GM19324 (cell line): ENCODE results near the gene ERCC2.

Experiments used
- ATAC-seq: cut with Tn5 transposase; IDR thresholded peaks from one replicate; pipeline ENCODE4 v1.9.1; 2021; ENCODE audit warnings: mild to moderate bottlenecking, moderate library complexity; ENCODE audit not compliant: unreplicated experiment, low FRiP score

Gene ERCC2

GRCh38 chr19:45402298-45403061, 32.1 kb upstream of the ERCC2 start:
- ATAC-seq = no peak

- no peak for ATAC-seq
These were observed 31.4 kb upstream of the ERCC2 start for GRCh38 chr19:45401815-45402214.

DNA sequence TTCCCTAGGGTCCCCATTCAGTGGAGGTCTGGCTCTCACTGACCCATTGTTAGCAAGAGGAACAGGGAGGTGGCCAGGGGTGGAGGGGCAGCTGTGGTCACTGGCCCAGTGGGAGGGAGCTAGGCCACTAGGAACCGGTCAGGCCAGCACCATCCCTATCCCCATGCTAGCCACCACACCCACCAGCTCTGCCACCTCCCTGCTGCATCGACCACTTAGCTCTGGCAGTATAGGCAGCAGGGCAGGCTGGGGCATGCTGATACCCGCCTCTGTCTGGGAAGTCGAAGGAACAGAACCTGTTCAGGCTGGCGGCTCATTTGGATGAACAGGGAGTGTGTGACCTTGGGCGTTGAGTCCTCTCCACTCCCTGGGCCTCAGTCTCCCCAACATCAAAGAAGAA, 29.8 kb upstream of the ERCC2 start:
- ATAC-seq = no peak

DNA sequence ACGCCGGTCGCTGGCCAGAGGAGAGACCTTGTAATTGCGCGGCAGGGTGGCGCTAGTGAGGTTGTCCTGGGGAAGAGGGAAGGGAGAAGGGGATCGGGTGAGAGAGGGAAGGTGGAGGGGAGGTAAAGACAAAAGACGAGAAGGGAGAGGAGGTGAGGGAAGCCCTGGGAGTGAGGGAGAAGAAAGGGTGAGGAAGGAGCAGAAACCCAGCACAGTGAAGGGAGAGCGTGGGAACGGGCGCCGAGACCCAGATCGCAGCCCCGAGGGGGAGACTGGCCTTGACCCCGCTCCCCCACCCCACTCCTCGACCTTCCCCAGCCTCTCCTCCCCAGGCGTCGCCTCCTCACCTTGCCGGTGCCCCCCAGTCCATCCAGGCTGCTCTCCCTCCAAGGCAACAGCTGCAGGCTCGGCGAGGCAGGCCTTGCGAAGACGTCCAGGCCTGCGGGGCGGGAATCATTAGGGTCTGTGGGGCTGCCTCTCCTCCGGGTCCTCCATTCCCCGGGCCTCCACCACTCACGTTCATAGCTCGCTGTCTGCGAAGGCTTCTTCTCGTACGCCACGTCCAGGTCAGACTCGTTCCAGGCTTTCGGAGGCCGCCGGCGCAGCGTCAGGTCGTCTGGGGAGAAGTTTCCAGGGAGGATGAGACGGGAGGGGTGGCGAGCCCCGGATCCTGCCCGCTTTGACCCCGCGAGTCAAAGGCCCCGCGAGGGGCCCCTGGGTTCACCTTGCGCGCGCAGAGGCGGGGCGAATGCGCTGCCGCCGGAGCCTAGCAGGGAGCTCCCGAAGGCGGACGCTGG, 25.6 kb upstream of the ERCC2 start:
- ATAC-seq = no peak

GRCh38 chr19:45391871-45392665, 21.7 kb upstream of the ERCC2 start:
- ATAC-seq = no peak

DNA sequence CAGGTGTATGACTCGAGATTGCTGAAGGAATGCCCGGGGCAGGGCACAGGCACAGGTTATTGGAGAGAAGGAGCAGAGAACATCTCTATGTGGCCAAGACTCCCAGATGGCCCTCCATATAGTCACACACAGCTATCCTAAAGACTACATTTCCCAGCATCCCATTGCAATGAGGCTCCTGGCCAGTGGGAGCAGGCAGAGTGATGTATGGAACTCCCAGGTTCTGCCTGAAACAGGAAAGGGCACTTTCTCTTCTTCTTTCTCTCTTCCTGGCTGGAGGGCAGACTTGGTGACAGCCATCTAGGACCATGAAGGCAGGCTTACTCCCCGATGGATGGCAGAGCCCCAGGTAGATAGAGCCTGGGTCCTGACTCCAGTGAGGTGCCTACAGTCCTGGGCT, 21.0 kb upstream of the ERCC2 start:
- no peak for ATAC-seq

- ATAC-seq = no peak
These were observed 15.2 kb upstream of the ERCC2 start for GRCh38 chr19:45385392-45386221.

GRCh38 chr19:45382426-45382825, 12.1 kb upstream of the ERCC2 start:
- no peak for ATAC-seq

GRCh38 chr19:45380107-45380506, 9.7 kb upstream of the ERCC2 start:
- no peak for ATAC-seq

GRCh38 chr19:45376045-45376724, 5.8 kb upstream of the ERCC2 start:
- ATAC-seq = no peak

DNA sequence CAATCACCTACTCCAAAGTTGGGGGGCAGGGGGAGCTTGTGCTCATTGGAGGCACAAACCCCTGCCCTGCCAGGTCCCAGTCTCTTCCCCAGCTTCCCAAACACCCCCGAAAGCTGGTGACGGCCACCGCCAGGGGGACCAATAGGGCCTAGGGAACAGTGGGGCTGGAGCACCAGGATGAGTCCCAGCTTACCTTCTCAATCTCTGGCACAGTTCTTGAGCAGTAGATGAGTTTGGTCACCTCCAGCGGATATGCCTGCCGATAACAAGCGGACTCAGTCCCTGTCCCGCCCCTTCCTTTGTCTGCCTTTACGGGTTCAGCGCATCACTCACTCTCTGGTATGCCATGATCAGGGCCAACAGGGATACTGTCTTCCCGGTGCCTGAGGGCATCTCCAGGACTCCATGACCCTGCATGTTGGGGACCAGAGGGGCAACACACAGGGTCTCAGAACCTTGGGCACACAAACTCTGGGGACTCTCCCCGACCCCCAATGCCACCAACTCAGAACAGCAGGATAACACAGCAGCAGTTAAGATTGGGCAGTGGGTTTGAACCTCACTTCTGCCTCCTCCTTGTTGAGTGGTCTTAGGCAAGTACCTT, 1.5 kb downstream of the ERCC2 start:
- ATAC-seq = no peak

- no peak for ATAC-seq
These were observed 2.2 kb downstream of the ERCC2 start for GRCh38 chr19:45368127-45368526.

DNA sequence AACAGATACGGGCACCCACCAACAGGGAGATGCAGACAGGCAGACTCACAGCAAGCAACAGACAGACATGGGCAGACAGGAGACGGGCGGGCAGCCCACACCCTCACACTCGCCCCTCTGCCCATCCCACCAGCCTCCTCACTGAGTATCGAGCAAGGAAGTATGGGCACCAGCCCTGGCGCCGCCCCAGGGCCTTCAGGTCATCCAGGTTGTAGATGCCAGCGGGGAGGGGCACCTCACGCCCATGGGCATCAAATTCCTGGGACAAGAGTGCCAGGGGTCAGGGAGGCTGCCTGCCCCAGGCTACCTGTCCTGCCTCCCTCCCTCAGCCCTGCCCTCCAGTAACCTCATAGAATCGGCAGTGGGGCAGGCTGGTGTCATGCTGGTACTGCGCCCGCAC, 5.7 kb downstream of the ERCC2 start:
- no peak for ATAC-seq

DNA sequence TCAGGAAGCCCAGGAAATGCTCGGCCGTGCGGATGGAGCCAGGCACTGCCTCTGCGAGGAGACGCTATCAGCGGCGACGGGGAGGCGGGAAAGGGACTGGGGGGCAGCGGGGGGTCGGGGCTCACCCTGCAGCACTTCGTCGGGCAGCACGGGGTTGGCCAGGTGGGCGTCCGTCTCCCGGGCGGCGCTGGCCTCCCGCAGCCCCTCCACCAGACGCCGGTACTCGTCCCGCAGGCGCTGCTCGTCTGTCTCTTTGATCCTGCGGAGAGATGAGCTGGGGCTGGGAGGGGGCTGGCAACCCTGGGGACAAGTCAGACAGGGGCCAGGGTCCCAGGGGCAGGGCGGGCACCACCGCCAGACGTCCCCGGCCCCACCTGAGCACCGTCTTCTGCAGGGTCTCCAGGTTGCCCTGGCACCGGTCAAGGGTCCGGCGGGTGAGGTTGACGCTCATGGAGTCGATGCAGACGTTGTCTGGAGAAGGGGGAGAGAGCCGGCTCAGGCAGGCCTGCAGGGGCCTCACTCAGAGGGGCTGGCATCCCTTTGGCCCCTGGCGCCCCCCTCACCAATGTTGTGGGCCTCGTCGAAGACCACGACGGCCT, 6.4 kb downstream of the ERCC2 start:
- ATAC-seq = no peak

GRCh38 chr19:45362291-45362690, 8.1 kb downstream of the ERCC2 start:
- ATAC-seq = no peak

DNA sequence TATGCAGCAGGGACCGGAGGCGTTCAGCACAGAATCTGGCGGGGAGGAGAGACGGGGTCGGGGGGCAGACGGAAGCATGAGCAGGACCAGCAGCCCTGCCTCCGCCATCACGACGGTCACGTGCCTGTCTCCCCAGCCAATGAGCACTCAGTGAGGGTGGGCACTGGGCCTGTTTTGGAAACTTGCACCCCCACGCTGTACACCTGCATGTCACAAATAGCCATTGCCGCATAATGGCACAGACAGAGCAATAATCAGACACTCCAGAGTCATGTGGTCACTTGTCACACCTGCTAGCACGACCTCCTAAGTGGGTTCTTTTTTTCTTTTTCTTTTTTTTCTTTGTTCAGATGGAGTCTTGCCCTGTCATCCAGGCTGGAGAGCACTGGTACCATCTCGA, 8.8 kb downstream of the ERCC2 start:
- no peak for ATAC-seq

GRCh38 chr19:45358213-45358792, 12.1 kb downstream of the ERCC2 start:
- no peak for ATAC-seq

DNA sequence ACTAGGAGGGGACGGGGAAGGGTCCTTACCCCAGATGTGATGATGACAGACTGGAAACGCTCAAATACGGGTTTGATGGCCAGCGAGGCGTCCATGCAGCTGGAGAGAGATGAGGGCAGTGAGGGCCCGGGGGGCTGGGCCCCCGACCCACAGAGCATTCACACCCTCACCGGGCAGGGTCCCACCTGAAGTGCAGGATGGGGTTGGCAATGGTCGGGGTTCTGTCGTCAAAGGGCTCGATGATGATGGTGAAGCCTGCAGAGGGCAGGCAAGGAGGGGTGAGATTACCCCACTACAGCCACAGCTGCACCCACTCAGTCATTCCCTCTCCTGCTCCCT, 13.0 kb downstream of the ERCC2 start:
- no peak for ATAC-seq
